HepG2 (cell line): ENCODE results near the gene TUBG2. TPM values are rescaled to one million over a fixed set of nuclear protein-coding genes. Genes with fewer than 3 reads are reported as not detected.

Source experiments
- ATF3 ChIP-seq: sonication (generic); formaldehyde crosslinking; IDR thresholded peaks from 2 replicates; pipeline ENCODE4 v1.4.0; 2020; ENCODE audit warnings: missing genetic modification reagents
- FIP1L1 ChIP-seq: fragments of 200-400 bp; formaldehyde crosslinking; IDR thresholded peaks from 2 replicates; pipeline ENCODE4 v1.6.1; 2018; ENCODE audit warnings: low read depth, mild to moderate bottlenecking, low read length, moderate library complexity, borderline replicate concordance; ENCODE audit not compliant: insufficient read depth
- HOXA7 ChIP-seq: sonication (generic); formaldehyde crosslinking; IDR thresholded peaks from 2 replicates; pipeline ENCODE4 v1.8.1; 2022; ENCODE audit warnings: mild to moderate bottlenecking, missing genetic modification reagents, moderate library complexity
- IRX3 ChIP-seq: sonication (generic); formaldehyde crosslinking; IDR thresholded peaks from 2 replicates; pipeline ENCODE4 v1.8.1; 2023; ENCODE audit warnings: mild to moderate bottlenecking, low read depth, missing genetic modification reagents, borderline replicate concordance
- MXD4 ChIP-seq: IDR thresholded peaks from 2 replicates; pipeline ENCODE4 v1.6.1; 2016; ENCODE audit warnings: mild to moderate bottlenecking, missing biosample characterization, missing genetic modification reagents
- NCOR1 ChIP-seq: fragments of 200-600 bp; sonication (generic); IDR thresholded peaks from 2 replicates; pipeline ENCODE4 v1.7.0; 2017; ENCODE audit warnings: antibody characterized with exemption, low read length, borderline replicate concordance
- NRL ChIP-seq: sonication (generic); formaldehyde crosslinking; IDR thresholded peaks from 2 replicates; pipeline ENCODE4 v1.5.0; 2020; ENCODE audit warnings: missing genetic modification reagents, mild to moderate bottlenecking, moderate library complexity, borderline replicate concordance
- PHF5A ChIP-seq: IDR thresholded peaks from one replicate; pipeline ENCODE4 v1.6.1; 2018; ENCODE audit warnings: low read depth, missing genetic modification reagents; ENCODE audit not compliant: unreplicated experiment
- TBX3 ChIP-seq: fragments of 450-650 bp; IDR thresholded peaks from 2 replicates; pipeline ENCODE4 v1.6.1; 2017; ENCODE audit warnings: antibody characterized with exemption, mild to moderate bottlenecking, inconsistent platforms, borderline replicate concordance
- ZBTB38 ChIP-seq: sonication (generic); formaldehyde crosslinking; IDR thresholded peaks from 2 replicates; pipeline ENCODE4 v1.5.1; 2020; ENCODE audit warnings: mild to moderate bottlenecking, missing genetic modification reagents
- ZBTB4 ChIP-seq: sonication (generic); formaldehyde crosslinking; IDR thresholded peaks from 2 replicates; pipeline ENCODE4 v1.4.0; 2020; ENCODE audit warnings: missing genetic modification reagents, mild to moderate bottlenecking, borderline replicate concordance
- ZC3H13 ChIP-seq: sonication (generic); formaldehyde crosslinking; IDR thresholded peaks from 2 replicates; pipeline ENCODE4 v1.8.1; 2023; ENCODE audit warnings: mild to moderate bottlenecking, missing genetic modification reagents, moderate library complexity
- ZFP36L1 ChIP-seq: sonication (generic); formaldehyde crosslinking; IDR thresholded peaks from 2 replicates; pipeline ENCODE4 v1.8.0; 2022; ENCODE audit warnings: mild to moderate bottlenecking, missing genetic modification reagents, moderate library complexity
- ZNF234 ChIP-seq: sonication (generic); formaldehyde crosslinking; conservative IDR thresholded peaks from 2 replicates; pipeline ENCODE4 v1.5.1; 2020; ENCODE audit warnings: mild to moderate bottlenecking, missing genetic modification reagents
- ZNF256 ChIP-seq: sonication (generic); formaldehyde crosslinking; conservative IDR thresholded peaks from 2 replicates; pipeline ENCODE4 v1.4.0; 2020; ENCODE audit warnings: missing genetic modification reagents
- ZNF510 ChIP-seq: sonication (generic); formaldehyde crosslinking; IDR thresholded peaks from 2 replicates; pipeline ENCODE4 v1.4.0; 2020; ENCODE audit warnings: low read depth, mild to moderate bottlenecking, missing genetic modification reagents
- ZNF563 ChIP-seq: sonication (generic); formaldehyde crosslinking; IDR thresholded peaks from 2 replicates; pipeline ENCODE4 v1.8.0; 2022; ENCODE audit warnings: mild to moderate bottlenecking, moderate library complexity, missing genetic modification reagents
- polyA plus RNA-seq, 8 experiments: library from polyadenylated mRNA; depleted of rRNA in 3 of 8; stranded (reverse) in 7 of 8; unstranded in 1 of 8; fragments of >200 nt; fragmentation: Illumina TruSeq in 4 of 8; extraction: Trizol in 4 of 8; gene quantifications; 2 replicates each; pipeline versions ENCODE4 v1.2.1 to v1.2.3, GENCODE V29; 2011 to 2016; ENCODE audit warnings: low read depth in 4 of 8, missing spikeins in 1 of 8, mixed read lengths in 1 of 8; ENCODE audit not compliant: insufficient read depth in 1 of 8
- total RNA-seq, 5 experiments: library from RNA; depleted of rRNA; stranded (reverse); fragments of >200 nt; fragmentation: Illumina TruSeq; extraction: Trizol; gene quantifications; 2 replicates each; pipeline ENCODE4 v1.2.3, GENCODE V29; 2016; ENCODE audit warnings: low read depth in 1 of 5
- TF ChIP-seq, protein P1 (sequence below): sonication (generic); formaldehyde crosslinking; IDR thresholded peaks from 2 replicates; pipeline ENCODE4 v1.5.0; 2020; ENCODE audit warnings: missing genetic modification reagents
- TF ChIP-seq, protein P2 (sequence below): sonication (generic); formaldehyde crosslinking; IDR thresholded peaks from 2 replicates; pipeline ENCODE4 v1.8.0; 2022; ENCODE audit warnings: mild to moderate bottlenecking, missing genetic modification reagents; ENCODE audit not compliant: insufficient replicate concordance
- TF ChIP-seq, protein P3 (sequence below): sonication (generic); formaldehyde crosslinking; IDR thresholded peaks from 2 replicates; pipeline ENCODE4 v1.9.0; 2022; ENCODE audit warnings: low read depth, missing genetic modification reagents

TUBG2 gene
- total and polyA plus RNA-seq, 2 of the 13 experiments (the other 11 are each of a cell fraction or from before 2014, with no cell fraction given): 16.0 to 42.3 TPM

- TF ChIP-seq NCOR1 (no peak; the same call in 1 of the 2 replicates), ZNF234 (no peak), FIP1L1 (peak; percentile 87; the same call in 1 of the 2 replicates), IRX3 (no peak), NRL (CRISPR knock-in tag) (no peak), ZNF563 (CRISPR knock-in tag) (peak; percentile 25; the same call in 1 of the 2 replicates), HOXA7 (CRISPR knock-in tag) (no peak), ZBTB38 (CRISPR knock-in tag) (peak; percentile 30; the same call in 1 of the 2 replicates), ZNF256 (CRISPR knock-in tag) (0 out of 2 replicates have a peak, but pooled peaks have one; percentile 16), ZNF510 (CRISPR knock-in tag) (peak; percentile 44; the same call in 1 of the 2 replicates), ZFP36L1 (peak; percentile 34; the same call in 1 of the 2 replicates), TBX3 (no peak), ZBTB4 (CRISPR knock-in tag) (no peak), ATF3 (CRISPR knock-in tag) (no peak; the same call in 1 of the 2 replicates), PHF5A (CRISPR knock-in tag) (no peak), ZC3H13 (no peak), MXD4 (CRISPR knock-in tag) (peak; percentile 27; the same call in 1 of the 2 replicates)
- TF ChIP-seq, protein P1, sequence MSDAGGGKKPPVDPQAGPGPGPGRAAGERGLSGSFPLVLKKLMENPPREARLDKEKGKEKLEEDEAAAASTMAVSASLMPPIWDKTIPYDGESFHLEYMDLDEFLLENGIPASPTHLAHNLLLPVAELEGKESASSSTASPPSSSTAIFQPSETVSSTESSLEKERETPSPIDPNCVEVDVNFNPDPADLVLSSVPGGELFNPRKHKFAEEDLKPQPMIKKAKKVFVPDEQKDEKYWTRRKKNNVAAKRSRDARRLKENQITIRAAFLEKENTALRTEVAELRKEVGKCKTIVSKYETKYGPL (CRISPR knock-in tag): peak; percentile 19; the same call in 1 of the 2 replicates
- TF ChIP-seq, protein P2, sequence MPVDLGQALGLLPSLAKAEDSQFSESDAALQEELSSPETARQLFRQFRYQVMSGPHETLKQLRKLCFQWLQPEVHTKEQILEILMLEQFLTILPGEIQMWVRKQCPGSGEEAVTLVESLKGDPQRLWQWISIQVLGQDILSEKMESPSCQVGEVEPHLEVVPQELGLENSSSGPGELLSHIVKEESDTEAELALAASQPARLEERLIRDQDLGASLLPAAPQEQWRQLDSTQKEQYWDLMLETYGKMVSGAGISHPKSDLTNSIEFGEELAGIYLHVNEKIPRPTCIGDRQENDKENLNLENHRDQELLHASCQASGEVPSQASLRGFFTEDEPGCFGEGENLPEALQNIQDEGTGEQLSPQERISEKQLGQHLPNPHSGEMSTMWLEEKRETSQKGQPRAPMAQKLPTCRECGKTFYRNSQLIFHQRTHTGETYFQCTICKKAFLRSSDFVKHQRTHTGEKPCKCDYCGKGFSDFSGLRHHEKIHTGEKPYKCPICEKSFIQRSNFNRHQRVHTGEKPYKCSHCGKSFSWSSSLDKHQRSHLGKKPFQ: no peak
- TF ChIP-seq, protein P3, sequence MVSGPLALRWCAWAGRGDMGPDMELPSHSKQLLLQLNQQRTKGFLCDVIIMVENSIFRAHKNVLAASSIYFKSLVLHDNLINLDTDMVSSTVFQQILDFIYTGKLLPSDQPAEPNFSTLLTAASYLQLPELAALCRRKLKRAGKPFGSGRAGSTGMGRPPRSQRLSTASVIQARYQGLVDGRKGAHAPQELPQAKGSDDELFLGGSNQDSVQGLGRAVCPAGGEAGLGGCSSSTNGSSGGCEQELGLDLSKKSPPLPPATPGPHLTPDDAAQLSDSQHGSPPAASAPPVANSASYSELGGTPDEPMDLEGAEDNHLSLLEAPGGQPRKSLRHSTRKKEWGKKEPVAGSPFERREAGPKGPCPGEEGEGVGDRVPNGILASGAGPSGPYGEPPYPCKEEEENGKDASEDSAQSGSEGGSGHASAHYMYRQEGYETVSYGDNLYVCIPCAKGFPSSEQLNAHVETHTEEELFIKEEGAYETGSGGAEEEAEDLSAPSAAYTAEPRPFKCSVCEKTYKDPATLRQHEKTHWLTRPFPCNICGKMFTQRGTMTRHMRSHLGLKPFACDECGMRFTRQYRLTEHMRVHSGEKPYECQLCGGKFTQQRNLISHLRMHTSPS: no peak
Measured at GRCh38 chr17:42677921-42678781, 19.1 kb downstream of the TUBG2 start (continued).
